Spleen (tissue), 7 donors: ENCODE results near the gene SOX13.

ENCODE experiments used
- POLR2A ChIP-seq, 3 donors: fragments of 450-650 bp; IDR thresholded peaks; one replicate each; pipeline ENCODE4 v1.5.1; 2017; ENCODE audit warnings: antibody characterized with exemption in 3 of 3, mild to moderate bottlenecking in 1 of 3
- TF ChIP-seq, protein P1 (sequence below), 11 experiments: fragments of 200-600 bp in 7 of 11; fragments of 450-650 bp in 4 of 11; sonication (generic) in 4 of 11; IDR thresholded peaks in 8 of 11; conservative IDR thresholded peaks in 3 of 11; 1 replicate in 7 of 11; 2 replicates in 4 of 11; pipeline versions ENCODE4 v1.4.0 to v1.8.0; 2016 to 2021; ENCODE audit warnings: antibody characterized with exemption in 11 of 11, inconsistent platforms in 4 of 11, mild to moderate bottlenecking in 1 of 11
- donor health status: DM: no; HTN: no; CAD: no; lungs with moderate emphysema.
- donor health status: DM: no; HTN: no; CAD: no.
- donor health status: DM: no; HTN: no; CAD: no.

DNA sequence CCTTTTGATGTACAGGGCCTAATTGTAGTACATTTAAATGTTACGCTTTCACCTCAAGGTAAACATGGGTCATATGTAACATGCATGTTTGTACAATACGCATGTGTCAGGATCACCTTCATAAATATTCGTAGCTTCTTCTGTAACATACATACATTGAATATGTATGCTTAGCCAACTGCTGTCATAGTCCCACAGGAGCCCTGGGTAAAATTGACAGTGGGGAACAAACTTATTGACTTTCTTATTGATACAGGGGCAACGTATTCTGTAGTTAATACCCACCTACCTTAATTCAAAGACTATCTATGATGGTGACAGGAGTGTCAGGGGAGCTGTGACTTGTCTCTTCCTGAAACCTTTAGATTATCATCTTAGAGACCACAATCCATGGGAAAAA is 96.9 kb downstream of the SOX13 start:
- TF ChIP-seq POLR2A (IDR thresholded peaks at IDR 0.05): no peak
- TF ChIP-seq, protein P1, sequence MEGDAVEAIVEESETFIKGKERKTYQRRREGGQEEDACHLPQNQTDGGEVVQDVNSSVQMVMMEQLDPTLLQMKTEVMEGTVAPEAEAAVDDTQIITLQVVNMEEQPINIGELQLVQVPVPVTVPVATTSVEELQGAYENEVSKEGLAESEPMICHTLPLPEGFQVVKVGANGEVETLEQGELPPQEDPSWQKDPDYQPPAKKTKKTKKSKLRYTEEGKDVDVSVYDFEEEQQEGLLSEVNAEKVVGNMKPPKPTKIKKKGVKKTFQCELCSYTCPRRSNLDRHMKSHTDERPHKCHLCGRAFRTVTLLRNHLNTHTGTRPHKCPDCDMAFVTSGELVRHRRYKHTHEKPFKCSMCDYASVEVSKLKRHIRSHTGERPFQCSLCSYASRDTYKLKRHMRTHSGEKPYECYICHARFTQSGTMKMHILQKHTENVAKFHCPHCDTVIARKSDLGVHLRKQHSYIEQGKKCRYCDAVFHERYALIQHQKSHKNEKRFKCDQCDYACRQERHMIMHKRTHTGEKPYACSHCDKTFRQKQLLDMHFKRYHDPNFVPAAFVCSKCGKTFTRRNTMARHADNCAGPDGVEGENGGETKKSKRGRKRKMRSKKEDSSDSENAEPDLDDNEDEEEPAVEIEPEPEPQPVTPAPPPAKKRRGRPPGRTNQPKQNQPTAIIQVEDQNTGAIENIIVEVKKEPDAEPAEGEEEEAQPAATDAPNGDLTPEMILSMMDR (IDR thresholded peaks at IDR 0.05 in 8 of 11, conservative IDR thresholded peaks at IDR 0.05 in 3 of 11): no peak
